Esophagus squamous epithelium (tissue), 5 donors: Measurements from ENCODE around the gene GPC6. TPM values are rescaled to one million over a fixed set of nuclear protein-coding genes. Genes with fewer than 3 reads are reported as not detected.

Experiments used
- DNase-seq: peaks from one replicate; lab custom pipeline; 2025; lab: John Stamatoyannopoulos, UW
- H3K27ac ChIP-seq, 4 donors: fragments of 200-600 bp; sonication (generic); one replicate each; pipeline ENCODE4 v1.5.1; 2016 to 2019; ENCODE audit warnings: mild to moderate bottlenecking in 1 of 4
- H3K27me3 ChIP-seq, 4 donors: fragments of 200-600 bp; sonication (generic); 1 replicate in 3 of 4; 2 replicates in 1 of 4; pipeline versions ENCODE4 v1.5.1 to v1.6.0; 2017 to 2021; ENCODE audit warnings: antibody characterized with exemption in 1 of 4
- H3K36me3 ChIP-seq, 3 donors: fragments of 200-600 bp; sonication (generic); one replicate each; pipeline ENCODE4 v1.5.1; 2016 to 2019
- H3K4me1 ChIP-seq, 3 donors: fragments of 200-600 bp; sonication (generic); one replicate each; pipeline ENCODE4 v1.5.1; 2017 to 2019
- H3K4me3 ChIP-seq, 4 donors: fragments of 200-600 bp; sonication (generic); 1 replicate in 3 of 4; 2 replicates in 1 of 4; pipeline ENCODE4 v1.5.1; 2016 to 2019; ENCODE audit warnings: mild to moderate bottlenecking in 2 of 4, moderate library complexity in 1 of 4
- H3K9me3 ChIP-seq, 3 donors: fragments of 200-600 bp; sonication (generic); one replicate each; pipeline ENCODE4 v1.5.1; 2016 to 2019
- POLR2A ChIP-seq, 4 donors: fragments of 450-650 bp; IDR thresholded peaks; one replicate each; pipeline ENCODE4 v1.6.1; 2017; ENCODE audit warnings: antibody characterized with exemption in 4 of 4, mild to moderate bottlenecking in 4 of 4, moderate library complexity in 3 of 4
- WGBS, 2 donors: methylation state at CpG; one replicate each; pipeline ENCODE4 v1.1.5; 2018; 5-methylcytosine and 5-hydroxymethylcytosine counted together
- intact Hi-C: fragments of 100-400 bp; cut with DNase I; formaldehyde crosslinking; loops from one replicate; pipeline ENCODE4 v1.15.0; 2022
- total RNA-seq, 4 donors: library from RNA; depleted of rRNA; stranded (reverse); fragments of >200 nt; gene quantifications; one replicate each; pipeline ENCODE4 v1.1.0, GENCODE V29; 2016
- TF ChIP-seq, protein P1 (sequence below), 6 experiments: fragments of 450-650 bp in 4 of 6; fragments of 200-600 bp in 2 of 6; sonication (generic) in 2 of 6; IDR thresholded peaks; one replicate each; pipeline ENCODE4 v1.5.1; 2016 to 2019; ENCODE audit warnings: antibody characterized with exemption in 6 of 6, mild to moderate bottlenecking in 4 of 6, moderate library complexity in 4 of 6
- donor health status: DM: yes; HTN: yes; CAD: no.

The GPC6 gene
- total RNA-seq, 4 donors from 2014 or later = 0.57 to 8.6 (median 2.6) TPM

DNA sequence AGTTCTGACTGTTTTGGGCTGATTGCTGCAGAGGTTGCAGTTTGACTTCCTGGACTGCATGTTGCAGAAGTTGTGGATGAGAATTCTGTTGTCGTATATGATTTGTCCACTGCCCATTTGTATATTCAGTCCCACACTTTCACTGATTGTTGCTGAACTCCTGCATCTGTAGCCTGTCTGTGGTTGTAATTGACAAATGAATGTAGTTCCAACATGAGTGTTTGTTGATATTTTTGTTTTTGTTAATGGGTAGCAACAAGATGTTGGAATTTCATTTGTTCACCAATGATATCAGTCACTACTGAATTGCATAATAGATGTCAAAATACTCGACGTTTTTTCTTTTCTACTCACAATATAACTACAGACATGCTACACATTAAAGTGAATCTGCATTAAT, 719.0 kb downstream of the GPC6 start:
- H3K4me1 ChIP-seq = no peaks in the 10 kb centered on the region
- no peaks in the 10 kb centered on the region for H3K9me3 ChIP-seq
- no peaks in the 10 kb centered on the region for H3K27me3 ChIP-seq
- H3K36me3 ChIP-seq = no peaks in the 10 kb centered on the region
- H3K27ac ChIP-seq = no peak overlapping the region
- no peak overlapping the region for H3K4me3 ChIP-seq
- no peak for TF ChIP-seq POLR2A (IDR thresholded peaks at IDR 0.05)
- TF ChIP-seq, protein P1, sequence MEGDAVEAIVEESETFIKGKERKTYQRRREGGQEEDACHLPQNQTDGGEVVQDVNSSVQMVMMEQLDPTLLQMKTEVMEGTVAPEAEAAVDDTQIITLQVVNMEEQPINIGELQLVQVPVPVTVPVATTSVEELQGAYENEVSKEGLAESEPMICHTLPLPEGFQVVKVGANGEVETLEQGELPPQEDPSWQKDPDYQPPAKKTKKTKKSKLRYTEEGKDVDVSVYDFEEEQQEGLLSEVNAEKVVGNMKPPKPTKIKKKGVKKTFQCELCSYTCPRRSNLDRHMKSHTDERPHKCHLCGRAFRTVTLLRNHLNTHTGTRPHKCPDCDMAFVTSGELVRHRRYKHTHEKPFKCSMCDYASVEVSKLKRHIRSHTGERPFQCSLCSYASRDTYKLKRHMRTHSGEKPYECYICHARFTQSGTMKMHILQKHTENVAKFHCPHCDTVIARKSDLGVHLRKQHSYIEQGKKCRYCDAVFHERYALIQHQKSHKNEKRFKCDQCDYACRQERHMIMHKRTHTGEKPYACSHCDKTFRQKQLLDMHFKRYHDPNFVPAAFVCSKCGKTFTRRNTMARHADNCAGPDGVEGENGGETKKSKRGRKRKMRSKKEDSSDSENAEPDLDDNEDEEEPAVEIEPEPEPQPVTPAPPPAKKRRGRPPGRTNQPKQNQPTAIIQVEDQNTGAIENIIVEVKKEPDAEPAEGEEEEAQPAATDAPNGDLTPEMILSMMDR (IDR thresholded peaks at IDR 0.05) = no peak
- 75 to 78% methylated on average over 3 of the region's 3 CpGs for WGBS, 2 donors
- no peak for DNase-seq
- intact Hi-C loops = no loop called here

- intact Hi-C loops = no loop called here
- Histone ChIP-seq H3K27ac (no peak overlapping the region), H3K9me3 (no peaks in the 10 kb centered on the region), H3K36me3 (no peaks in the 10 kb centered on the region), H3K4me3 (no peak overlapping the region), H3K4me1 (no peaks in the 10 kb centered on the region), H3K27me3 (no peaks in the 10 kb centered on the region)
- no peak for DNase-seq
- WGBS, 2 donors = 74 to 83% methylated on average over 3 of the region's 3 CpGs
- no peak for TF ChIP-seq POLR2A (IDR thresholded peaks at IDR 0.05)
- TF ChIP-seq, protein P1 (IDR thresholded peaks at IDR 0.05) = no peak
These were observed 720.4 kb downstream of the GPC6 start for GRCh38 chr13:93946994-93947393.

DNA sequence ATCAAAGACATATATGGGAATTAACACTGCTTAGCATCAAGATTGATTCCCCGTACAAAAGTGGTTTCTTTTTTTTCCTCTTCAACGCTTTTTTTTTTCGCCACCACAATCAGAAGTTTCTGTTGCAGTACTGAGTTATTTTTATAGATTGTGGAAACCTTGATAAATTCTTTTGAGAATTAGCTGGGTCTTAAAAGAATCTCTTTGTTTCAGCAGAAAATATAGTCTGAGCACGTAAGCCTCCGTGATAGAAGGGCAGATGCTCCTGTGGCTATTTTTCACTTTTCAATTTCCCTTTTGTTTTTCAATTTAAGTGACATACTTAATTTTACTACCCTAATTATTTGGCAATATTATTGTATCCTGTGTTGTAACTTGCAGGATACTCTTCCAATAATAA, 721.0 kb downstream of the GPC6 start:
- H3K4me1 ChIP-seq = no peaks in the 10 kb centered on the region
- no peaks in the 10 kb centered on the region for H3K36me3 ChIP-seq
- no peak overlapping the region for H3K27ac ChIP-seq
- DNase-seq = no peak
- no peak for TF ChIP-seq POLR2A (IDR thresholded peaks at IDR 0.05)
- TF ChIP-seq, protein P1 (IDR thresholded peaks at IDR 0.05) = no peak
- H3K4me3 ChIP-seq = no peak overlapping the region
- WGBS, 2 donors = 75 to 85% methylated on average over 5 of the region's 5 CpGs
- intact Hi-C loops = no loop called here
- no peaks in the 10 kb centered on the region for H3K9me3 ChIP-seq
- H3K27me3 ChIP-seq = no peaks in the 10 kb centered on the region

DNA sequence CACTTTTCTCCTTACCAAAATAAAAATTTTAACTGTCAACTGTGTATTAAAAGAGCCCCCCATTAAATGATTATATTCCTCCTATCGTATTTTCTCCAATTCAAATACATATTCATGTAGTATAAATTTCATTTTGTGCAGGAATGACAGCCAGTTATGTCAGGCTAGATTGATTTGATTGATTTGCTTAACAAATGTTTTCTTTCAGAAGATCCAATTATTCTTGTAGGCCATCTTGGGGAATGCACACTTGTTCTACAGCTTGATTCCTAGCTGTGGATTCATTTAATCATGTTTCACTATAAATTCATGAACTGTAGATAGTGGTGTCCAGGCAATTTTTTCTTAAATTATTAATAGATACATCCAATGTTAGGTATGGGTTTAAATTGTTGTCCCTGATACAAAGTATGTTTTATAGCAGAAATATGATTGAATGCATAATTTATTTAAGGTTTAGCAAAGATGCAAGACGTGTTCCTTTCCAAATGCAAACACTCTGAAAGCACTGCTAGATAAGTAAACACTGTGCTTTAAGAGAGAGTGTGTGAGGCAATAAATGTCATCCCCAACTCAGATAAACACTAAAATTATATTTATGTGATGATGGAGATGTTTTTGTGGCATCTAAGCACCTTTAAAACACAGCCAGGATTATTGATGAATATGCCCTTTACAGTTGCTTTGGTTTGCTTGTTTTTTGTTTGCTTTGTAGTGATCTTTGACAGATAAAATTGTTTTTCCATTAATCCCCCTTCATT, 721.7 kb downstream of the GPC6 start:
- Histone ChIP-seq H3K27ac (no peak overlapping the region), H3K4me1 (no peaks in the 10 kb centered on the region), H3K27me3 (no peaks in the 10 kb centered on the region), H3K9me3 (no peaks in the 10 kb centered on the region), H3K36me3 (no peaks in the 10 kb centered on the region), H3K4me3 (no peak overlapping the region)
- no peak for DNase-seq
- 53 to 54% methylated on average over 2 of the region's 2 CpGs for WGBS, 2 donors
- TF ChIP-seq, protein P1 (IDR thresholded peaks at IDR 0.05) = no peak
- no peak for TF ChIP-seq POLR2A (IDR thresholded peaks at IDR 0.05)
- intact Hi-C loops = no loop called here

GRCh38 chr13:93951108-93951507, 724.5 kb downstream of the GPC6 start:
- TF ChIP-seq, protein P1 (IDR thresholded peaks at IDR 0.05) = no peak
- no peak for TF ChIP-seq POLR2A (IDR thresholded peaks at IDR 0.05)
- no peaks in the 10 kb centered on the region for H3K27me3 ChIP-seq
- no peak overlapping the region for H3K4me3 ChIP-seq
- intact Hi-C loops = no loop called here
- H3K4me1 ChIP-seq = no peaks in the 10 kb centered on the region
- no peak for DNase-seq
- no peaks in the 10 kb centered on the region for H3K36me3 ChIP-seq
- H3K27ac ChIP-seq = no peak overlapping the region
- H3K9me3 ChIP-seq = no peaks in the 10 kb centered on the region
